ENCODE measurements around the gene GRM7. TPM values are rescaled to one million over a fixed set of nuclear protein-coding genes. Genes with fewer than 3 reads are reported as not detected.

Gene GRM7
- total RNA-seq, 2 donors from 2014 or later: 0.68 to 3.9 TPM

- H3K36me3 ChIP-seq: no peaks in the 10 kb centered on the region
- H3K9me3 ChIP-seq: no peaks in the 10 kb centered on the region
- no peaks in the 10 kb centered on the region for H3K27me3 ChIP-seq (replicated peaks; ENCODE audit: insufficient read depth)
- no peak overlapping the region for H3K4me3 ChIP-seq
- TF ChIP-seq, protein P1, sequence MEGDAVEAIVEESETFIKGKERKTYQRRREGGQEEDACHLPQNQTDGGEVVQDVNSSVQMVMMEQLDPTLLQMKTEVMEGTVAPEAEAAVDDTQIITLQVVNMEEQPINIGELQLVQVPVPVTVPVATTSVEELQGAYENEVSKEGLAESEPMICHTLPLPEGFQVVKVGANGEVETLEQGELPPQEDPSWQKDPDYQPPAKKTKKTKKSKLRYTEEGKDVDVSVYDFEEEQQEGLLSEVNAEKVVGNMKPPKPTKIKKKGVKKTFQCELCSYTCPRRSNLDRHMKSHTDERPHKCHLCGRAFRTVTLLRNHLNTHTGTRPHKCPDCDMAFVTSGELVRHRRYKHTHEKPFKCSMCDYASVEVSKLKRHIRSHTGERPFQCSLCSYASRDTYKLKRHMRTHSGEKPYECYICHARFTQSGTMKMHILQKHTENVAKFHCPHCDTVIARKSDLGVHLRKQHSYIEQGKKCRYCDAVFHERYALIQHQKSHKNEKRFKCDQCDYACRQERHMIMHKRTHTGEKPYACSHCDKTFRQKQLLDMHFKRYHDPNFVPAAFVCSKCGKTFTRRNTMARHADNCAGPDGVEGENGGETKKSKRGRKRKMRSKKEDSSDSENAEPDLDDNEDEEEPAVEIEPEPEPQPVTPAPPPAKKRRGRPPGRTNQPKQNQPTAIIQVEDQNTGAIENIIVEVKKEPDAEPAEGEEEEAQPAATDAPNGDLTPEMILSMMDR (IDR thresholded peaks at IDR 0.05): no peak
- ATAC-seq (ENCODE audit: insufficient number of reproducible peaks, low FRiP score, low read depth) (no peak), DNase-seq (ENCODE audit: low spot score) (no peak)
- H3K4me1 ChIP-seq (ENCODE audit: control insufficient read depth in 1 of 2, low read depth in 2 of 2): peaks cover 17 to 24% of the 10 kb centered on the region in 2 donors
- no peak overlapping the region for H3K27ac ChIP-seq
Measured at GRCh38 chr3:7381741-7382140, 520.8 kb downstream of the GRM7 start.

DNA sequence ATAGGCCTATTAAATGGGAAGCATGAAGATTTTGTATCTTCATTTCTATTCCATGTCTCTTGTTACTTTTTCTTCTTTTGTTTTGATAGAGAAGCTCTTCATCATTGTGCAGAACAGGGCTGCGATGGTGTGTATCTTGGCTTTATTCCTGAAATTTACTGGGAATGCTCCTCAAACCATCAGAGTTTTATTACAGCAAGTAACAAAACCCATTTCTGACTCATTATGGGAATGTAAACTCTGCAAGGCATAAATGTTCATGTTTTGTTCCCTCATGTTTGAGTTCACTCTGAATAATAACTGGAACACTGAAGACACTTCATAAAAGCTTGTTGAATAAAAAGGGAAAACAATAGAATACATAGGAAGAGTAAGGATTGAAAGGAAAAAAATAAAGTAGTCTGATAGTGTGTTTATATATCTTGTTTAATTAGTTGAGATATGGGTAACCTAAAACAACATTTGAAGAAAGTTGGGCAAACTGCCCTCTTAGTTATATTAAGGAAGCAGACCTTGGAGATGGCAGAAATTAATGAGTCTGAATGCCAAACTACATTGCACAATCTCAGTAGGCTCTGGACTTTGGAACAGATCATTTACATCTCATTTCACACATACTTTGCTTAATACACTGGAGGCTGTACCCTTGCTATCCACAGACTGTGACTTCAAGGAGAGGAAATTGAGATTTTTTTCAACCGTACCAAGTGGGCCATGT is 521.5 kb downstream of the GRM7 start:
- DNase-seq (ENCODE audit: low spot score) (no peak), ATAC-seq (ENCODE audit: insufficient number of reproducible peaks, low FRiP score, low read depth) (no peak)
- Histone ChIP-seq H3K27me3 (replicated peaks; ENCODE audit: insufficient read depth) (no peaks in the 10 kb centered on the region), H3K36me3 (no peaks in the 10 kb centered on the region), H3K9me3 (no peaks in the 10 kb centered on the region), H3K27ac (peak overlapping the region in 1 of 2 donors; percentile 12), H3K4me1 (ENCODE audit: control insufficient read depth in 1 of 2, low read depth in 2 of 2) (peaks cover 17 to 24% of the 10 kb centered on the region in 2 donors), H3K4me3 (no peak overlapping the region)
- TF ChIP-seq, protein P1 (IDR thresholded peaks at IDR 0.05): no peak

GRCh38 chr3:7385635-7386034 is 524.7 kb downstream of the GRM7 start:
- Histone ChIP-seq H3K36me3 (no peaks in the 10 kb centered on the region), H3K4me1 (ENCODE audit: control insufficient read depth in 1 of 2, low read depth in 2 of 2) (peaks cover 15 to 24% of the 10 kb centered on the region in 2 donors), H3K9me3 (no peaks in the 10 kb centered on the region), H3K27ac (no peak overlapping the region), H3K4me3 (no peak overlapping the region), H3K27me3 (replicated peaks; ENCODE audit: insufficient read depth) (no peaks in the 10 kb centered on the region)
- TF ChIP-seq, protein P1 (IDR thresholded peaks at IDR 0.05): no peak
- ATAC-seq (ENCODE audit: insufficient number of reproducible peaks, low FRiP score, low read depth): no peak
- DNase-seq (ENCODE audit: low spot score): no peak

- no peaks in the 10 kb centered on the region for H3K27me3 ChIP-seq (replicated peaks; ENCODE audit: insufficient read depth)
- H3K9me3 ChIP-seq: no peaks in the 10 kb centered on the region
- DNase-seq (ENCODE audit: low spot score) (no peak), ATAC-seq (ENCODE audit: insufficient number of reproducible peaks, low FRiP score, low read depth) (no peak)
- peaks cover 1 to 11% of the 10 kb centered on the region in 2 donors for H3K4me1 ChIP-seq (ENCODE audit: control insufficient read depth in 1 of 2, low read depth in 2 of 2)
- no peaks in the 10 kb centered on the region for H3K36me3 ChIP-seq
- no peak overlapping the region for H3K27ac ChIP-seq
- H3K4me3 ChIP-seq: no peak overlapping the region
- TF ChIP-seq, protein P1 (IDR thresholded peaks at IDR 0.05): no peak
Measured at GRCh38 chr3:7388026-7388425, 527.1 kb downstream of the GRM7 start.

DNA sequence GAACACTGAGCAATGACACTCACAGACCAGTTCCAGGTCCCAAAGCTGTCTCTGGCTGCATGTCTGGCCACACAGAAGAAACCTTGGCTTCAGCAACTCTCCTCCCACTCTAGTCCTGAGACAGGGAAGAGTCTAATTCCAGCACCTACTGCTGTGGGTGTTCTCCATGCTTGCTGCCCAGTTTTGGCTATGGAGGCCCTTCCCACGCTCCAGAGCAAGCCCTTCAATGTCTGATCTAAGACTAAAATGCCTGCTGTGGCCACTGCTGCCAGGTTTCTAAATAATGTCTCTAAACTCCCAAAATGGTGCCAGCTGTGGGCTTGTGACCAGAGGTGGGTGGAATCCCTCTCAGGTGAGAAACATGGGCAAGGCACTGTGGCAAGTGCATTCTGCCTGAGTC is 531.3 kb downstream of the GRM7 start:
- ATAC-seq (ENCODE audit: insufficient number of reproducible peaks, low FRiP score, low read depth) (no peak), DNase-seq (ENCODE audit: low spot score) (no peak)
- no peaks in the 10 kb centered on the region for H3K9me3 ChIP-seq
- no peaks in the 10 kb centered on the region for H3K36me3 ChIP-seq
- no peak overlapping the region for H3K4me3 ChIP-seq
- no peaks in the 10 kb centered on the region for H3K4me1 ChIP-seq (ENCODE audit: control insufficient read depth in 1 of 2, low read depth in 2 of 2)
- TF ChIP-seq, protein P1 (IDR thresholded peaks at IDR 0.05): no peak
- H3K27me3 ChIP-seq (replicated peaks; ENCODE audit: insufficient read depth): no peaks in the 10 kb centered on the region
- H3K27ac ChIP-seq: no peak overlapping the region

All from thoracic aorta (tissue), 2 donors.